Stimulated activated CD4-positive, alpha-beta T cell treated with anti-CD3 and anti-CD28 coated beads, Interleukin-1b, Interleukin-23, amount 100 ng/mL, for 1 hour (primary cell): Measurements from ENCODE around the gene SCN8A.

Source experiments
- DNase-seq, 2 donors: peaks; one replicate each; pipeline ENCODE4 v3.0.0-alpha.2; 2020; ENCODE audit warnings: low read depth in 2 of 2

Gene SCN8A

DNA sequence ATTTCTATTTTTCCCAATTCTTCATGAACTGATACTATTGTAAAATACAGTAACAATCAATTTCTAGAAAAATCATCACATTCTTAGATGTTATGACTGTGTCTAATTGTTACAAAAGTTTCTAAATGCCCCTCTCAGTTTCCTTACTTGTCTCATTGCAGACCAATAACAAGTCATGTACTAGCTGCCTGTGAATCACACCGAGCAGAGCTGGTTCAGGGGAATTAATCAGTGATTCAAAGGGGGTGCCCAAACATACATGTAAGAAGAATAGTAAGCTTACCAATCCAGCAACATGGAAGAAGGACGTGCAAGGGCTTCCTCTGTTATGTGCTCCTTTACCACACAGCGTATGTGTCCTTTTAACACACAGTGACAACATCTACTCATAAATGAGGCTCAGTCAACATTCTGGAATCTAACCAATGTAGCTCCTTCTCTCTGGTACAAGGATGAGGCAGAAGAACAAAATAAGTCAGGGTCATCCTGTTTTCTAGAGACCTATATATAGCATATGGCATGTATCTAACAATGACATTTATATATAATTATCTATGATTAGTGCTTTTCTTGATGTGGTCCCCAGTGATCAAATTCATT lies 126.4 kb downstream of the SCN8A start:
- DNase-seq = no peak

DNA sequence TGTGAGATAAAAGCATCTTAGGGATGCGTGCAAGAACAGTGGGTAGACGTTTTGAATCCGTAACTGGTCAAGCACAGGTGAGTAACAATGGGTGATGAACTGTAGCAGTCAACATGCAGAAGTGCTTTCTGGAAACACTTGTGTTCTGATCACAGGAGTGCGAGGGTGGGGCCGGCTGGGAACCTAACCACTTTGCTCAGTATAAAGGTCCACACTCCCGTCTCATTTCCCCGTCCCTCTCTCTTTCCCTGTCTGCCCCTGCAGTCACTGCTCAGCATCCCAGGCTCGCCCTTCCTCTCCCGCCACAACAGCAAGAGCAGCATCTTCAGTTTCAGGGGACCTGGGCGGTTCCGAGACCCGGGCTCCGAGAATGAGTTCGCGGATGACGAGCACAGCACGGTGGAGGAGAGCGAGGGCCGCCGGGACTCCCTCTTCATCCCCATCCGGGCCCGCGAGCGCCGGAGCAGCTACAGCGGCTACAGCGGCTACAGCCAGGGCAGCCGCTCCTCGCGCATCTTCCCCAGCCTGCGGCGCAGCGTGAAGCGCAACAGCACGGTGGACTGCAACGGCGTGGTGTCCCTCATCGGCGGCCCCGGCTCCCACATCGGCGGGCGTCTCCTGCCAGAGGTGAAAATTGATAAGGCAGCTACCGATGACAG lies 130.4 kb downstream of the SCN8A start:
- peak in 1 of 2 donors; percentile 5 for DNase-seq

DNA sequence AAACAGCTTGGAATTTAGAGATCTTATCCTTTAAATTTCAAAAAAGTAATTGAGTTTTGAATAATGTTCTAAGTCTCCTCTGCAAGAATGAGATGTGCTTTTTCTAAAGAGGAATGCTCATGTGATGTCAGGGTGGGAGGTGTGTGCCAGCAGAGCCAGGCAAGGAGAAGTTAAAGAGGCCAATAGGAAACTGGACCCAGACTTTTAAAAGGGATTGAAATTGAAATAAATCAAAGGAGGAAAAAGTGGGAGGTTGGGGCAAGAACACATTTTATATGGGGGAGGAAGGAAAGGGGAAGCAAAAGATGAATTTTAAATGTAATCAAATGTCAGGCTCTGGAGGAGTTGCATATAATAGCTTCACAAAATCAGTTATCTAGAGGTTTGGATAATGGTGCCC lies 131.4 kb downstream of the SCN8A start:
- no peak for DNase-seq

DNA sequence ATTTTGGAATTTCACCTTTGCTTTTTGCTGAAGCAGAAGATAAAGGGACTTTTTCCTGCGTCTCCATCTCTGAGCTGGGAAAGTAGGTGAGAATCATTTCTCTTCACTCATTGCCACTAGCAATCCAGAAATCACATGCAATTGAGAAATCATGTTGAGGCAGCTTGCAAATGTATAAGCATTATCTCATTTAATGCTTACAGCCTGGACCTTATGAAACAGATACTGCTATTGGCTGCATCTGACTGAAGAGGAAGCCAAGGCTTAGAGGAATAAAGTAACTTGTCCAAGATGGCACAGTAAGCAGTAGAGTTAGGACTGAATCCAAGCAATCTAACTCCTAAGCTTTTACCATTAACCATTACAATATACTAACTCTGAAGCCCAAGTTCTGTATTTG lies 135.1 kb downstream of the SCN8A start:
- DNase-seq = no peak

DNA sequence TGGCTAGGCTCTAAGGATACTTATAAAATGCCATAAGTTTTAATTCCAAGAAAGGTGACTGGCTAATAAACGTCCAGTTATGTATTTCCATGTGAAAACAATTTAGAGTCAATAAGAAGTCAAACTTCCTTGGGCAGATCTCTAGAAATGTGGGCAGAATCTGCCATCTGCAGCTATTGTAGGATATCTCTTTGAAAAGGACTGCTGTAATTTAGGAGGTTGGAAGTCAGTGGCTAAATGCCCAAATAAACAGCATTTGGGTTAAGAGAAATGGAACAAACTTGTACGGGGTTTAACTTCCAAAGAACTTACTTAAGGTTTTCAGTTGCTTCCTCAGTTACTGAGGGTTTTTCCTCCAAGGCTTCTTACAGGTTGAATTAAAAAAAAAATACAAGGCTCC lies 135.9 kb downstream of the SCN8A start:
- DNase-seq = no peak

DNA sequence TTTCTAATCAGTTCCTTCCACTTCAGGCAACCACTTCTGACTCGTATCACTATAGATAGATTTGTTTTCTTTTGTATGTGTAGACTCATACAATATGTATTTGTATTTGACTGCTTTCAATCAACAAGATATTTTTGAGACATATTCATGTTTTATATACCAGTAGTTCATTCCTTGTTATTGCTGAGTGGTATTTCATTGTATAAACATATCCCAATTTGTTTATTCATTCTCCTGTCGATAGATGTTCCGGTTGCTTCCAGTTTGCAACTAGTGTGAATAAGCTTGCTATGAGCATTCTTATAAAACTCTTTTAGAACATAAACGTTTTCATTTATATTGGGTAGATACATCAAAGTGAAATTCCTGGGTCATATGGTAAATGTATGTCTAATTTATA lies 138.3 kb downstream of the SCN8A start:
- DNase-seq = no peak

DNA sequence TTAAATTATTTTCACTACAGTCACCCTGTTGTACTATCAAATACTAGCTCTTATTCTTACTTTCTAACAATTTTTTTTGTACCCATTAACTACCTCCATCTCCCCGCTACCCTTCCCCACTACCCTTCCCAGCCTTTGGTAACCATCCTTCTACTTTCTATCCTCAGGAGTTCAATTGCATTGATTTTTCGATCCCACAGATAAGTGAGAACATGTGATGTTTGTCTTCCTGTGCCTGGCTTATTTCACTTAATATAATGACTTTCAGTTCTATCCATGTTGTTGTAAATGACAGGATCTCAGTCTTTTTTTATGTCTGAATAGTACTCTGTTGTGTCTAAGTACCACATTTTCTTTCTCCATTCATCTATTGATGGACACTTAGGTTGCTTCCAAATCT lies 139.7 kb downstream of the SCN8A start:
- DNase-seq = no peak

DNA sequence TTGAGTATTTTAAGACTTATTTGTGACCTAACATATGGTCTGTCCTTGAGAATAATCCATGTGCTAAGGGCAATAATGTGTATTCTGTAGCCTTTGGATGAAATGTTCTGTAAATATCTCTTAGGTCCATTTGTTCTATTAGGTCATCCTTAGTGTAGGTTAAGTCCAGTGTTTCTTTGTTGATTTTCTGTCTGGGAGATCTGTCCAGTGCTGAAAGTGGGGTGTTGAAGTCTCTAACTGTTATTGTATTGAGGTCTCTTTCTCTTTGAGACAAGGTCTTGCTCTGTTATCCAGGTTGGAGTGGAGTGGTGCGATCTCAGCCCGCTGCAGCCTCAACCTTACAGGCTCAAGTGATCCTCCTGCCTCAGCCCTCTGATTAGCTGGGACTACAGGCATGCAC lies 149.5 kb downstream of the SCN8A start:
- DNase-seq = no peak

DNA sequence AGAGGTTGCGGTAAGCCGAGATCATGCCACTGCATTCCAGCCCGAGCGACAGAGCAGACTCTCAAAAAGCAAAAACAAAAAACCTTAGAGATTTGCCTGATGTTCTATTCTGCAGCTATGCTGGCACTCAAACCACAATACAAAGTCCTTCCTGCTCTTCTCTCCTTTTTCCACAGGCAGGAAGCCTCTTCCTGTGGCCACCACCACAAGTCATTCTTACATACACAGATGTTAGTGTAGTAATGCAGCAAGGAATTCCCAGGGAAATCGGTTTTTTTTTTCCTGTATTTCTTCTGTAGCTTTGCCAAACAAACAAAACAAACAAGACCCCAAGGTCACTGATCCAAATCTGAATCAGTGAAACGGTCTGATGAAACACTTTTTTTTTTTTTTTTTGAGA lies 153.2 kb downstream of the SCN8A start:
- no peak for DNase-seq

DNA sequence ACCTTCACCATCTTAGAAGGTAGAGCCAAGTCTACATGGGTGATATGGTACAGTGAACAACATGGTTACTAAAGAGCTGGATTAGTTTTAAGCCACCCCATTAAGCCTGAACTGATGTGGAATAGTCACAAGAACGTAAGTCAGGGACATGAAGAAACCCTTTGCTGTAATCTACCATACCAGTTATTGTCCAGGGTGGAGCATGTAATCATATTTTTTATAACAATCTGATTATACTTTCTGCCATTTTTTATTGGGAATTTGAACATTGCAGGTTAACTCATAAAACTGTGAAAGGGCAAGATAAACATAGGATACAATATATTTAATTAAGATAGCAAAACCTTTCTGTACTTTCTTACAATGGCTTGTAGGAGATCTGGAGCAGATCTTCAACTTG lies 153.9 kb downstream of the SCN8A start:
- no peak for DNase-seq

DNA sequence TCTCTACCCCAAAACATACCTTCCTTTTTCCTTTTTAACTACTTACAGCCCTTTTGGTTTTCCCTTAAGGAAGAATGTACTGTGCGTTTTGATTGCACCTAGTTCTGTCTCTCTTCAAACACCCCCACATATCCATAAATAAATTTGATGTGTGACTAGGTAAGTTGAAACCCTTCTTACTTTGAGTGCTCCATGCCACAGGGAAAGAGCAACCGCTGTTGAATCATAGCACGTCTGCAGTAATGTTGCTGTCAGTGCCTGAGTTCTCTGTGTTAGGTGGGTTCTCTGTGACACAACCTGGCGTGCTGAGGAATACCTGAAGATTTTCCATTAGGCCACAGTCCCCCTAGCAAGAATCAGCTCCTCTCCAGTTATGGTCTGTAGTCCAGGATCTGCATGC lies 155.4 kb downstream of the SCN8A start:
- DNase-seq = no peak

DNA sequence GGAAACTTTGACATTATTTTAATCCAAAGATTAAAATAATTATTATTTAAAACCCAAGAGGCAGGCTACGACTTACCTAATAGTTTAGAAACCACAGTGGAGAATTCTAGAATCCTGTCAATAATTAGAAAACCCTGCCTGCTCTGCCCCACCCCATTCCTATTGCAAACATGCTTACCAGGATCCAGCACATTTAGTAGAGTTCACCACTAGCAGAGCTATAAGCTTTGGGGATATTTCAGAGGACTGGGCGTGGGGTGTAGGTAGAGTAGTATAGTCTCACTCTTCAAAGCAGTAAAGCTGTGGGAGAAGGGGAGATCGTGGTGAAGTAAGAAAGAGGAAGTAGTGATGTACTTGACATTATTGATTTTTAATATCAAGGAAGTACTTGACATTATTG lies 157.2 kb downstream of the SCN8A start:
- no peak for DNase-seq

DNA sequence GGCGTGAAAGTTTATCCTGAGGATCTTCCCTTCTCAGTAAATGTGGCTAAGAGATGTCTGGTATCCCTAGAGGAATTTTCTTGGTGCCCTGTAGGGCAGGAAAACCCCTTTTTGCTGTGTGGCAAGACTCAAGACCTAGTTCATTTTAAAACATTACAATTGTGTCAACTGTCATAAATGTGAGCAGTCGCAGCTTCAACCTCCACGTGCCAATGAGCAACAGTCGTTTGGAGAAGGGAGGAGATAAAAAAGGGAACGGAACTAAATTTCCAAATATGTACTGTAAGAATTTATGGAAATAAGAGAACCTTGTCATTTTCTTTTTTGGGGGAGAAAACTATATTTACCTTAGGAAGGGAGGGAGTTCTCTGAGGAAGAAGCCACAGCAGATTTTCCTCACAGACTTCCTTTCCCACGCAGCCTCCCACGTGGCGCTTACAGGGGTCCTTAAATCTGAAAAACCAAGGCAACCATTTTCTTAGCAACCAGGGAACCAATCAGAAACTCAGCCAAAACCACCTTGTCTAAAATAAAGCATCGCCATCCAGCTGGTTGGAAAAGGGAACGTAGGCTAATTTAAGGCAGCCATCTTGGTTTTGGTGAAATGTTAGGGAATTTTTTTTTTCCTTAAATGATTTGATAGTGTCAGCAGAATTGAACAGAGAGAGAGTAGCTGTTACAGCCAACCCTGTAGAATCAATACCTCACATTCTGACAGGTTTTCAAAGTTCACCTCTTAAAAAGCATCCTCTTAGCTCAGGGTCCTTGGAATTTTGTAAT lies 158.4 kb downstream of the SCN8A start:
- DNase-seq = no peak

DNA sequence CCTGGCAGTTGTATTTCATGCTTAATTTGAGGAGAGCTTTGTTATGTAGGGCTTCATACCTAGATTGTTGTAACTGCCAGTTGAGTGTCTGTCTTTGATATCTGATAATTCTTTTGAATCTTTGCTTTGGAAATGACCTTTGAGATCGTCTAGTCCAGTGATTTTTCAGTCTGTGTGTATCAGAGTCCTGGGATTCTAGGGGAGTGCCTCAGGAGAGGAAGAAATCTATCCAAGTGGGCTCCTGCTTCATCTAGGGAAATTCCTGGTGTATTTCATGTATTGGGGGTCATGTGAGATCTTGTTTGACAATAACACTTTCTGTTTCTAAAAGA lies 158.9 kb downstream of the SCN8A start:
- no peak for DNase-seq

DNA sequence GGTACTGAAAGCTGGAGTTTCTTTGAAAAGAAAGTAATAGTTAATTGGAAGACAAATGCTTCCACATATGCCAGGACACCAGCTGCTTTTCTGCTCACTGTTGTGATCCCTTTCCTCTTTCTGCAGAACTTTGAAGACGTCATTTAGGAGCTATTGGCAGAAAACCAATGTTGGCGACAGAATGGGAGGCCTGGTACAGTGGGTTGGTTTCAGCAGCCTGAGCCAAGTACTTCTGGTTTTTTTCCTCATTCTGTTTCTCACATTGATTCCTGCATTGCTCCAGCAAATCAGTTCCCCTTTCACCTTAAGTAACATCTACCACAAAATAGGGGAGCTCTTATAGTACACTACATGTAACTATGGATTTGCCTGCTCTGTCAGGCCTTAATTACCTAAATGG lies 160.6 kb downstream of the SCN8A start:
- no peak for DNase-seq

DNA sequence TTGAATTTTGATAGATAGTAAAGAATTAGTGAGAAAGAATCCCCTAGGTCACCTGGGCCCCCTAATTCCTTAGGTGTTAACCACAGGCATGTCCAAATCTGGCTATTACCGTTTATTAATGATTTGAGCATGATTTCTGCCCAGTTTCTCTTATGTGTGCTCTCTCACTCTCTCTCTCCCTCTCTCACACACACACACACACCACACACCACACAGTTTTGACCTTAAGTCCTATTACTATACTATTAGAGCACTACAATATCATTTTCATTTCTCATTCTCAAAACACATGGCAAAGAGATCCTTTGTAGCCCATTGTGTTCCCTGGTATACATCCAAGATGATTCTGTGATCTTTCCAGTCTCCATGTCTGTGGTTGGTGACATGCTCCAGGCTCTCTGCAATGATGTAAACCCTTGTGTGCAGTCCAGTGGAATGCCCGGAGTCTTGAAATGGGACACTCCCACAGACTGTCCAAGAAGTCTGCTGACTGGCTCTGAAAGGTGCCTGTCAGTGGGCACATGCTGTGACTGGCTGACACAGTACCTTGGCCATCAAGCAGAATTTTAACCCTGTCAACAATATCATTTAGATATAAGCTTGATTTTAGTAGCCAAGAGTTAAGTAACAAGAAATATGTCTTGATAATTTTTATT lies 161.3 kb downstream of the SCN8A start:
- no peak for DNase-seq

DNA sequence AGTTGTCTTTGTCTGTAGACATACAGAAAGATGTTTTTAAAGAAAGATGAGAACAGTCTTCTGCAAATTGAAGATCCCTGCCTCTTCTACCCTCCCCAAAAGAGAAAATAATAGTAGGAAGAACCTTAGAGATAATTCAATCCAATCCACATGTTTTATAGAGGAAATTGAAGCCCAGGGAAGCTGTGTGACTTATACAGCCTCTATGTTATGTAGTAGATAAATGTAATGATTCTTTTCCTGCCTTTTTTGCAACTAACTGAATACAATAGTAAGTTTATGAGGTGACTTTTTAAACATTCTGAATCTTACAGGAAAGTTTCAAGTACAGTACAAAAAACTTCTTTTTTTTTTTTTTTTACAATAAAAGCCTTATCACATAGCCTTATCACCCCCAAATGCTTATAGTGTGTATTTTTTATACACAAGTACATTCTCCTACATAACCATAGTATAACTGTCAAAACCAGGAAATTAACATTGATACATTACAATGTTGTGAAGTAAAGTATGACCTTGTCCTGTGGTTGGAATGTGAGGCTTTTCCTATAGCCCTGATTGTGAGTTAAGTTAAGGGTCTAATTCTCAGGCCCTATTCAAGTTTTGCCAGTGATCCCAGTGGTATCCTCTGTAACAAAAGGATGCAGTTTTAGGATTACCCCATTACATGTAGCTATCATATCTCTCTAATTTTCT lies 163.1 kb downstream of the SCN8A start:
- DNase-seq = no peak

DNA sequence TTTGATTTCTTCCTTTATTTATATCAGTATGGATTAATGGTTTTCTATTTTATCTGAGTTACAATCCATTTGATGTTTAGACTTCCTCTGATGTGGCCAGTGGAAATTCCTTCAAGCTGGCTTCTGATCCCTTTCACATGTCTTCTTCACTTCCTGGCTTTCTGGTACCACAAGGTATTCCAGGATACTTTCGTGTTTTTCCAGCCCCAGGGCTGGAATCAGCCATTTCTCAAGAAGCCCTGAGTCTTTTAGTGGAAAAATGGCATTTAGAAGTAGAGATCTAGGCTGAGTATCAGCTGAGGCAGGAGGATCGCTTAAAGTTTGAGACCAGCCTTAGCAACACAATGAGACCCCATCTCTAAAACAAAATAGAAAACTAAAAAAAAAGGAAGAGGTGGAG lies 164.2 kb downstream of the SCN8A start:
- DNase-seq = no peak

DNA sequence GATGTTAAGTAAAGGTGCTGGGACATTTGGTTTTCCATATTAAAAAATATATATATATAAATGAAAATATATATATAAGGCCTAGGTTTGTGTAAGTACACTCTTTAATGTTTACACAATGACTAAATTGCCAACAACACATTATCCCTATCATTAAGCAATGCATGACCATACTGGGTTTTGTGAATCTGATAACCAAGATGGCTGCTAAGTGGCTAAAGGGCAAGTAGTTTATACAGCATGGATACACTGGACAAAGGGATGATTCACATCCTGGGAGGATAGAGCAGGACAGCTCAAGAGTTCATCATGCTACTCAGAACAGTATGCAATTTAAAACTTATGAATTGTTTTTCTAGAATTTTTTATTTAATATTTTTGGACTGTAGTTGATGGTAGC lies 168.1 kb downstream of the SCN8A start:
- no peak for DNase-seq

DNA sequence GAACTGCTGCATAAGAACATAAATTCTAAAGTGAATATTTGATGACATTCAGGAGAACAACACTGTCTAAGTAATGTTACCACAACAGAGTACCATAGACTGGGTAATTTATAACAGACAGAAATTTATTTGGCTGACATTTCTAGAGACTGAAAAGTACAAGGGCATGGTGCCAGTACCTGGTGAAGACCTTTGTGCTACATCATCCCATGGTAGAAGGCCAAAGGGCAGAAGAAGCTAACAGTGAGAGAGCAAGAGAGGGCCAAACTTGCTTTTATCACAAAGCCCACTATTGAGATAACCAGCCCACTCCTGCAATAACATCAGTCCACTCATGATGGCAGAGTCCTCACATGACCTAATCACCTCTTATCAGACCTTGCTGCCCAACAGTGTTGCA lies 168.7 kb downstream of the SCN8A start:
- no peak for DNase-seq

DNA sequence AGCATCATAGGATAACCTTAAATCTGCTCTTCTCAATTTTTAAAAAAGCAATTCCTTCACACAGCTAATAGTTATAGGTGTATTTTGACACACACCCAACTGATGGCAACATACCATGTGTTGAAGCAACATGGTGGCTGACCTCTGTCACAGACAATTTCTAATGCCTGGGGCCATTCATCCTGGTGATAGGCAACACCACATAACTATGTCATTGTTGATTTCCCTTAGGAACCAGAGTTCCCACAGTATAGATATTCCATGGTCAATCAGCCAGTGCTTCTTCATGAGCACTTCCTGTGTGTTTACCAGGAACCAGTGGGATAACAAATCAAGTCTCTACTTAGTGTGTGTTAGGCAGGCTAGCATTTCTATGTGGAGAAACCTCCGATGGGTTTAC lies 169.2 kb downstream of the SCN8A start:
- no peak for DNase-seq

DNA sequence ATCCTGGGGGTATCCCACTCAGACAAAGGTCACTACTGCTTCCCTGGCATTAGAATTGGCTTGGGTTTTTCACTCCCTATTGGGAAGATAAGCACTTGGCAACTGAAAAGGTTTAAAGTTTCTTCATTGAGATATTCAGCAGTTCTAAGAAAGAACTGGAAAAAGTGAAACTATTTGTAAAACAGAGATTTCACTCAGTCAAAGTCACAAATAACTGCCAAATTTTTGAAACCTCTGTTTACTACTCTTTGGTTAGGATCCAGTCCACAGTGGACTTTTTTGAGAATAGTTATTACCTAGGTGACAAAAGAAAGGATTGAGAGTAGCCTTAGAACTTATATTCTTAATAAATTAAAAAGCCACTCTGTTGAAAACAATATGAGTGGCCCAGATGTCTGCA lies 172.7 kb downstream of the SCN8A start:
- no peak for DNase-seq
